Left hindlimb (tissue), 1 donor: ENCODE measurements around the gene ACSF2.
"Not testable (repeated sequence)": the region's sequence is repeated elsewhere in the genome, so short reads cannot be mapped to it uniquely, and the experiment has no call there.

Experiments
- DNase-seq: peaks from one replicate; pipeline ENCODE4 v3.0.0-alpha.2; 2018

The ACSF2 gene

GRCh38 chr17:50412188-50412732 is 13.8 kb upstream of the ACSF2 start:
- no peak for DNase-seq

- DNase-seq: no peak
Measured at GRCh38 chr17:50414808-50415207, 11.2 kb upstream of the ACSF2 start.

GRCh38 chr17:50419577-50419976 is 6.4 kb upstream of the ACSF2 start:
- not testable (repeated sequence) for DNase-seq

GRCh38 chr17:50420419-50421112 is 5.5 kb upstream of the ACSF2 start:
- no peak for DNase-seq

- DNase-seq: no peak
Measured at GRCh38 chr17:50421308-50422051, 4.5 kb upstream of the ACSF2 start.

- no peak for DNase-seq
Measured at GRCh38 chr17:50422738-50423137, 3.3 kb upstream of the ACSF2 start.

- no peak for DNase-seq
Measured at GRCh38 chr17:50423553-50424159, 2.4 kb upstream of the ACSF2 start.

GRCh38 chr17:50424246-50424995 is 1.6 kb upstream of the ACSF2 start:
- no peak for DNase-seq

GRCh38 chr17:50424996-50425681 is 879 bp upstream of the ACSF2 start:
- no peak for DNase-seq

- DNase-seq: no peak
Measured at GRCh38 chr17:50426472-50426782, 409 bp downstream of the ACSF2 start.

GRCh38 chr17:50426814-50427787 is 1.1 kb downstream of the ACSF2 start:
- no peak for DNase-seq

- not testable (repeated sequence) for DNase-seq
Measured at GRCh38 chr17:50428126-50428525, 2.1 kb downstream of the ACSF2 start.

- no peak for DNase-seq
Measured at GRCh38 chr17:50428831-50429424, 2.9 kb downstream of the ACSF2 start.

GRCh38 chr17:50429793-50430192 is 3.8 kb downstream of the ACSF2 start:
- DNase-seq: no peak

- DNase-seq: no peak
Measured at GRCh38 chr17:50430821-50431618, 5.0 kb downstream of the ACSF2 start.

GRCh38 chr17:50432125-50432762 is 6.2 kb downstream of the ACSF2 start:
- DNase-seq: no peak

- no peak for DNase-seq
Measured at GRCh38 chr17:50437409-50437808, 11.4 kb downstream of the ACSF2 start.

- DNase-seq: no peak
Measured at GRCh38 chr17:50439008-50439407, 13.0 kb downstream of the ACSF2 start.

- no peak for DNase-seq
Measured at GRCh38 chr17:50440172-50440837, 14.3 kb downstream of the ACSF2 start.
